Liver (tissue), 3 donors: ENCODE measurements around the gene SIGLEC6.

Experiments used
- FOXA2 ChIP-seq: IDR thresholded peaks from 2 replicates; pipeline ENCODE4 v1.6.1; 2016; ENCODE audit warnings: antibody characterized with exemption
- GABPA ChIP-seq, 2 donors: IDR thresholded peaks in 1 of 2; conservative IDR thresholded peaks in 1 of 2; 2 replicates each; pipeline ENCODE4 v1.6.1; 2016; ENCODE audit warnings: antibody characterized with exemption in 2 of 2, mild to moderate bottlenecking in 1 of 2, moderate library complexity in 1 of 2
- JUND ChIP-seq, 2 donors: IDR thresholded peaks; 2 replicates each; pipeline ENCODE4 v1.6.1; 2016; ENCODE audit warnings: antibody characterized with exemption in 2 of 2
- RAD21 ChIP-seq, 2 donors: IDR thresholded peaks; 2 replicates each; pipeline ENCODE4 v1.6.1; 2016; ENCODE audit warnings: antibody characterized with exemption in 2 of 2, mild to moderate bottlenecking in 2 of 2
- RXRA ChIP-seq, 2 donors: IDR thresholded peaks; 2 replicates each; pipeline ENCODE4 v1.6.1; 2017 to 2018; ENCODE audit warnings: antibody characterized with exemption in 2 of 2, mild to moderate bottlenecking in 1 of 2
- SP1 ChIP-seq: IDR thresholded peaks from 2 replicates; pipeline ENCODE4 v1.6.1; 2018; ENCODE audit warnings: antibody characterized with exemption, mild to moderate bottlenecking
- TAF1 ChIP-seq: conservative IDR thresholded peaks from 2 replicates; pipeline ENCODE4 v1.6.1; 2016; ENCODE audit warnings: antibody characterized with exemption, mild to moderate bottlenecking
- YY1 ChIP-seq: IDR thresholded peaks from 2 replicates; pipeline ENCODE4 v1.6.1; 2016; ENCODE audit warnings: antibody characterized with exemption, mild to moderate bottlenecking
- TF ChIP-seq, protein P1 (sequence below): fragments of 150-350 bp; IDR thresholded peaks from 2 replicates; pipeline ENCODE4 v1.5.1; 2017; ENCODE audit warnings: improper control_type of control experiment, low read depth, low read length; ENCODE audit not compliant: missing input control
- TF ChIP-seq, protein P2 (sequence below): IDR thresholded peaks from 2 replicates; pipeline ENCODE4 v1.6.1; 2016; ENCODE audit warnings: antibody characterized with exemption
- TF ChIP-seq, protein P3 (sequence below): IDR thresholded peaks from 2 replicates; pipeline ENCODE4 v1.6.1; 2016; ENCODE audit warnings: antibody characterized with exemption
- TF ChIP-seq, protein P4 (sequence below): IDR thresholded peaks from 2 replicates; pipeline ENCODE4 v1.6.1; 2016; ENCODE audit warnings: antibody characterized with exemption, mild to moderate bottlenecking
- TF ChIP-seq, protein P5 (sequence below): IDR thresholded peaks from 2 replicates; pipeline ENCODE4 v1.6.1; 2016; ENCODE audit warnings: antibody characterized with exemption
- donor health status: healthy.
- donor health status: healthy.

DNA sequence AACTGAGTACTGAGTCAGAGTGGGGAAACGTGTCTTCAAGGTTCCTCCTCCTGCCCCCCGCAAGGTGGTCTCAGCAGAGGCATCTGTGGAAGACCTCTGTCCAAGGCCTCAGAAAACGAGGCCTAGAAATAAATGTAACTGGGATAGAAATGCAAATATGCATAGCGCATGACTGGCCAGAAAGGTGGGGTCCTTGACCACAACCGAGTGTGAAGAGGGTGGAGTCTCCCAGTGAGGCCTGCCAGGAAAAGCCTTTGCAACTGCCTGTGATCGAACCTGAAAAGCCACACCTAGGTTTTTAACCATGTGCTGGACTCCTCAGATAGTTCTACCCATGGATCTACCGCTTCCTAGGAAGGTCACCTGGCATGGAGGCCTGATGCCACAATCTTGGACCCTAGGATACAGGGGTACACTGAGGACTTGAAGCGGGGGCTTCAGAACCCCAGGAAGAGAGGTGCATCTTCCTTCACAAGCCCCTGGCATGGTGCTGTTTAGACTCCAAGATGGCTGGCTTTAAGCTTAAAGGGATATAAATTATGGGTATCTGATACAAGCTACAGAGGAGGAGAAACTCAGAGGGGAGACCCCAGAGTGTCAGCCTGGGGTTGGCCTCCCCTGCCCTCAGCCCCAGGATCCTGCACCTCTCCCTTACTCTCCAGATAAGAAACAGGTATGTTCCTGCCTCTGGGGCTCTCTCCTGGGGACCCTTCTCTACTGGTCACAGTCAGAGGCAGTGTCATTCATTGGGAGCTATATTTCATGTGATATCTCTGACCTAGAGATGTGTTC lies 18.3 kb upstream of the SIGLEC6 start:
- TF ChIP-seq, protein P1, sequence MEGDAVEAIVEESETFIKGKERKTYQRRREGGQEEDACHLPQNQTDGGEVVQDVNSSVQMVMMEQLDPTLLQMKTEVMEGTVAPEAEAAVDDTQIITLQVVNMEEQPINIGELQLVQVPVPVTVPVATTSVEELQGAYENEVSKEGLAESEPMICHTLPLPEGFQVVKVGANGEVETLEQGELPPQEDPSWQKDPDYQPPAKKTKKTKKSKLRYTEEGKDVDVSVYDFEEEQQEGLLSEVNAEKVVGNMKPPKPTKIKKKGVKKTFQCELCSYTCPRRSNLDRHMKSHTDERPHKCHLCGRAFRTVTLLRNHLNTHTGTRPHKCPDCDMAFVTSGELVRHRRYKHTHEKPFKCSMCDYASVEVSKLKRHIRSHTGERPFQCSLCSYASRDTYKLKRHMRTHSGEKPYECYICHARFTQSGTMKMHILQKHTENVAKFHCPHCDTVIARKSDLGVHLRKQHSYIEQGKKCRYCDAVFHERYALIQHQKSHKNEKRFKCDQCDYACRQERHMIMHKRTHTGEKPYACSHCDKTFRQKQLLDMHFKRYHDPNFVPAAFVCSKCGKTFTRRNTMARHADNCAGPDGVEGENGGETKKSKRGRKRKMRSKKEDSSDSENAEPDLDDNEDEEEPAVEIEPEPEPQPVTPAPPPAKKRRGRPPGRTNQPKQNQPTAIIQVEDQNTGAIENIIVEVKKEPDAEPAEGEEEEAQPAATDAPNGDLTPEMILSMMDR = no peak
- no peak for TF ChIP-seq JUND (IDR thresholded peaks at IDR 0.05)
- TF ChIP-seq SP1 = no peak
- no peak for TF ChIP-seq RAD21 (IDR thresholded peaks at IDR 0.05)
- TF ChIP-seq GABPA (IDR thresholded peaks at IDR 0.05 in 1 of 2, conservative IDR thresholded peaks at IDR 0.05 in 1 of 2) = no peak
- no peak for TF ChIP-seq TAF1
- no peak for TF ChIP-seq YY1
- TF ChIP-seq, protein P2, sequence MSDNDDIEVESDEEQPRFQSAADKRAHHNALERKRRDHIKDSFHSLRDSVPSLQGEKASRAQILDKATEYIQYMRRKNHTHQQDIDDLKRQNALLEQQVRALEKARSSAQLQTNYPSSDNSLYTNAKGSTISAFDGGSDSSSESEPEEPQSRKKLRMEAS = no peak
- TF ChIP-seq, protein P3, sequence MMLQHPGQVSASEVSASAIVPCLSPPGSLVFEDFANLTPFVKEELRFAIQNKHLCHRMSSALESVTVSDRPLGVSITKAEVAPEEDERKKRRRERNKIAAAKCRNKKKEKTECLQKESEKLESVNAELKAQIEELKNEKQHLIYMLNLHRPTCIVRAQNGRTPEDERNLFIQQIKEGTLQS = no peak
- TF ChIP-seq, protein P4, sequence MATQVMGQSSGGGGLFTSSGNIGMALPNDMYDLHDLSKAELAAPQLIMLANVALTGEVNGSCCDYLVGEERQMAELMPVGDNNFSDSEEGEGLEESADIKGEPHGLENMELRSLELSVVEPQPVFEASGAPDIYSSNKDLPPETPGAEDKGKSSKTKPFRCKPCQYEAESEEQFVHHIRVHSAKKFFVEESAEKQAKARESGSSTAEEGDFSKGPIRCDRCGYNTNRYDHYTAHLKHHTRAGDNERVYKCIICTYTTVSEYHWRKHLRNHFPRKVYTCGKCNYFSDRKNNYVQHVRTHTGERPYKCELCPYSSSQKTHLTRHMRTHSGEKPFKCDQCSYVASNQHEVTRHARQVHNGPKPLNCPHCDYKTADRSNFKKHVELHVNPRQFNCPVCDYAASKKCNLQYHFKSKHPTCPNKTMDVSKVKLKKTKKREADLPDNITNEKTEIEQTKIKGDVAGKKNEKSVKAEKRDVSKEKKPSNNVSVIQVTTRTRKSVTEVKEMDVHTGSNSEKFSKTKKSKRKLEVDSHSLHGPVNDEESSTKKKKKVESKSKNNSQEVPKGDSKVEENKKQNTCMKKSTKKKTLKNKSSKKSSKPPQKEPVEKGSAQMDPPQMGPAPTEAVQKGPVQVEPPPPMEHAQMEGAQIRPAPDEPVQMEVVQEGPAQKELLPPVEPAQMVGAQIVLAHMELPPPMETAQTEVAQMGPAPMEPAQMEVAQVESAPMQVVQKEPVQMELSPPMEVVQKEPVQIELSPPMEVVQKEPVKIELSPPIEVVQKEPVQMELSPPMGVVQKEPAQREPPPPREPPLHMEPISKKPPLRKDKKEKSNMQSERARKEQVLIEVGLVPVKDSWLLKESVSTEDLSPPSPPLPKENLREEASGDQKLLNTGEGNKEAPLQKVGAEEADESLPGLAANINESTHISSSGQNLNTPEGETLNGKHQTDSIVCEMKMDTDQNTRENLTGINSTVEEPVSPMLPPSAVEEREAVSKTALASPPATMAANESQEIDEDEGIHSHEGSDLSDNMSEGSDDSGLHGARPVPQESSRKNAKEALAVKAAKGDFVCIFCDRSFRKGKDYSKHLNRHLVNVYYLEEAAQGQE = no peak
- TF ChIP-seq RXRA (IDR thresholded peaks at IDR 0.05) = no peak
- TF ChIP-seq, protein P5, sequence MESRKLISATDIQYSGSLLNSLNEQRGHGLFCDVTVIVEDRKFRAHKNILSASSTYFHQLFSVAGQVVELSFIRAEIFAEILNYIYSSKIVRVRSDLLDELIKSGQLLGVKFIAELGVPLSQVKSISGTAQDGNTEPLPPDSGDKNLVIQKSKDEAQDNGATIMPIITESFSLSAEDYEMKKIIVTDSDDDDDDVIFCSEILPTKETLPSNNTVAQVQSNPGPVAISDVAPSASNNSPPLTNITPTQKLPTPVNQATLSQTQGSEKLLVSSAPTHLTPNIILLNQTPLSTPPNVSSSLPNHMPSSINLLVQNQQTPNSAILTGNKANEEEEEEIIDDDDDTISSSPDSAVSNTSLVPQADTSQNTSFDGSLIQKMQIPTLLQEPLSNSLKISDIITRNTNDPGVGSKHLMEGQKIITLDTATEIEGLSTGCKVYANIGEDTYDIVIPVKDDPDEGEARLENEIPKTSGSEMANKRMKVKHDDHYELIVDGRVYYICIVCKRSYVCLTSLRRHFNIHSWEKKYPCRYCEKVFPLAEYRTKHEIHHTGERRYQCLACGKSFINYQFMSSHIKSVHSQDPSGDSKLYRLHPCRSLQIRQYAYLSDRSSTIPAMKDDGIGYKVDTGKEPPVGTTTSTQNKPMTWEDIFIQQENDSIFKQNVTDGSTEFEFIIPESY = no peak
- TF ChIP-seq FOXA2 = no peak
